PC-3 (cell line): ENCODE measurements around the gene S100Z. TPM values are rescaled to one million over a fixed set of nuclear protein-coding genes. Genes with fewer than 3 reads are reported as not detected.
"Not testable (repeated sequence)": the region's sequence is repeated elsewhere in the genome, so short reads cannot be mapped to it uniquely, and the experiment has no call there.

Source experiments
- ATAC-seq: fragments of 200-7000 bp; cut with Tn5 transposase; 2 replicates; pipeline ENCODE4 v1.9.1; 2020; ENCODE audit warnings: mild to moderate bottlenecking, moderate library complexity
- BruUV-seq: library from RNA; stranded (reverse); fragments of 400-500 nt; replicated peaks from 2 replicates; lab custom pipeline; 2021; lab: Mats Ljungman, UMichigan
- CTCF ChIA-PET: fragments of 300-600 bp; sonication (Branson Sonifier 250); formaldehyde crosslinking; loops from one replicate; lab custom pipeline; 2022; ENCODE audit warnings: antibody characterized with exemption; lab: Charles Lee
- POLR2A ChIA-PET: fragments of 300-600 bp; sonication (Branson Sonifier 250); formaldehyde crosslinking; loops from one replicate; lab custom pipeline; 2022; ENCODE audit warnings: antibody characterized with exemption; ENCODE audit not compliant: unreplicated experiment; lab: Charles Lee
- DNase-seq: peaks from one replicate; pipeline ENCODE4 v3.0.0-alpha.2; 2015
- H2AFZ ChIP-seq: fragments of 300-600 bp; sonication (generic); 2 replicates; pipeline ENCODE4 v1.6.0; 2016; ENCODE audit warnings: antibody characterized with exemption, low read length
- H3F3A ChIP-seq: fragments of 300-600 bp; sonication (generic); one replicate; pipeline ENCODE4 v1.6.0; 2017; ENCODE audit warnings: antibody characterized with exemption, low read length, control low read depth, mild to moderate bottlenecking; ENCODE audit not compliant: unreplicated experiment
- H3K27ac ChIP-seq: fragments of 300-600 bp; sonication (generic); 2 replicates; pipeline ENCODE4 v1.5.1; 2016; ENCODE audit warnings: mild to moderate bottlenecking, low read length
- H3K27me3 ChIP-seq: fragments of 300-600 bp; sonication (generic); 2 replicates; pipeline ENCODE4 v1.6.1; 2016; ENCODE audit warnings: low read length, mixed read lengths
- H3K36me3 ChIP-seq: fragments of 300-600 bp; sonication (generic); 2 replicates; pipeline ENCODE4 v1.6.1; 2016; ENCODE audit warnings: low read depth, mixed run types, low read length, mixed read lengths
- H3K4me1 ChIP-seq: fragments of 300-600 bp; sonication (generic); 2 replicates; pipeline ENCODE4 v1.5.1; 2016; ENCODE audit warnings: low read length; ENCODE audit not compliant: insufficient read depth
- H3K4me2 ChIP-seq: fragments of 300-600 bp; sonication (generic); 2 replicates; pipeline ENCODE4 v1.6.0; 2016; ENCODE audit warnings: low read length
- H3K4me3 ChIP-seq: fragments of 300-600 bp; sonication (generic); 2 replicates; pipeline ENCODE4 v1.5.1; 2016; ENCODE audit warnings: mild to moderate bottlenecking, low read length, mixed read lengths
- H3K79me2 ChIP-seq: fragments of 300-600 bp; sonication (generic); 2 replicates; pipeline ENCODE4 v1.6.1; 2017; ENCODE audit warnings: low read length, mixed read lengths
- H3K9ac ChIP-seq: fragments of 300-600 bp; sonication (generic); 2 replicates; pipeline ENCODE4 v1.6.0; 2016; ENCODE audit warnings: mild to moderate bottlenecking, low read length
- H3K9me2 ChIP-seq: fragments of 300-600 bp; sonication (generic); replicated peaks from 2 replicates; pipeline ENCODE4 v1.6.1; 2016; ENCODE audit warnings: mixed run types, low read length, mixed read lengths
- H3K9me3 ChIP-seq: fragments of 300-600 bp; sonication (generic); 2 replicates; pipeline ENCODE4 v1.6.1; 2016; ENCODE audit warnings: low read length, mixed read lengths
- H4K20me1 ChIP-seq: fragments of 300-600 bp; sonication (generic); 2 replicates; pipeline ENCODE4 v1.6.1; 2016; ENCODE audit warnings: low read length, mixed read lengths
- EZH2 ChIP-seq: fragments of 300-600 bp; sonication (generic); IDR thresholded peaks from one replicate; pipeline ENCODE4 v1.6.1; 2017; ENCODE audit warnings: antibody characterized with exemption, mild to moderate bottlenecking, low read length; ENCODE audit not compliant: unreplicated experiment
- EZH2phosphoT487 ChIP-seq: fragments of 300-600 bp; sonication (generic); IDR thresholded peaks from 2 replicates; pipeline ENCODE4 v1.6.1; 2018; ENCODE audit warnings: mild to moderate bottlenecking, antibody characterized with exemption, low read length, borderline replicate concordance
- intact Hi-C: fragments of 100-400 bp; cut with micrococcal nuclease; formaldehyde crosslinking; loops from 2 replicates; pipeline ENCODE4 v1.9.0; 2023
- total RNA-seq: library from RNA; depleted of rRNA; stranded (reverse); fragments of >200 nt; gene quantifications from 2 replicates; pipeline ENCODE4 v1.2.3, GENCODE V29; 2014
- TF ChIP-seq, protein P1 (sequence below): fragments of 300-600 bp; sonication (generic); conservative IDR thresholded peaks from 2 replicates; pipeline ENCODE4 v1.5.1; 2017; ENCODE audit warnings: antibody characterized with exemption, low read depth, mild to moderate bottlenecking, low read length

The S100Z gene
- total RNA-seq, 1 experiment from 2014 or later: 0.11 TPM

- H3K9me2 ChIP-seq, H3K79me2 ChIP-seq, H3K4me2 ChIP-seq, H2AFZ ChIP-seq, DNase-seq, POLR2A ChIA-PET, H3K4me3 ChIP-seq, H4K20me1 ChIP-seq, H3K4me1 ChIP-seq, ATAC-seq, BruUV-seq, H3K9ac ChIP-seq, H3K36me3 ChIP-seq, H3F3A ChIP-seq, H3K27me3 ChIP-seq, H3K27ac ChIP-seq, H3K9me3 ChIP-seq, intact Hi-C loops, CTCF ChIA-PET: not testable (repeated sequence)
Observed at GRCh38 chr5:76914671-76915070, 64.9 kb downstream of the S100Z start.

DNA sequence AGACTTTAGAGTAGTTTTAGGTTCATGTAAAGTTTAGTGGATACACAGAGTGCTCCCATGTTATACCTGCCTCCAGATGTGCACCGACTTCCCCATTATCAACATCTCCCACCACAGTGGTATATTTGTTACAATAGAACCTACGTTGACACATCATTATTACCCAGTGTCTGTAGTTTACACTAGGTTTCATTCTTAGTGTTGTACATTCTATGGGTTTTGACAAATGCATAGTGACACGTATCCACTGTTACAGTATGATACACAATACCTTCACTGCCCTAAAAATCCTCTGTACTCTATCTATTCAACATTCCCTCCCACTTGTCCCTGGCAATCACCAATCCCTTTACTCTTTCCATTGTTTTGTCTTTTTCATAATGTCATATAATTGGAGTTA lies 68.7 kb downstream of the S100Z start:
- no peaks in the 10 kb centered on the region for H3K9me3 ChIP-seq
- TF ChIP-seq EZH2 (no peak), EZH2phosphoT487 (no peak)
- TF ChIP-seq, protein P1, sequence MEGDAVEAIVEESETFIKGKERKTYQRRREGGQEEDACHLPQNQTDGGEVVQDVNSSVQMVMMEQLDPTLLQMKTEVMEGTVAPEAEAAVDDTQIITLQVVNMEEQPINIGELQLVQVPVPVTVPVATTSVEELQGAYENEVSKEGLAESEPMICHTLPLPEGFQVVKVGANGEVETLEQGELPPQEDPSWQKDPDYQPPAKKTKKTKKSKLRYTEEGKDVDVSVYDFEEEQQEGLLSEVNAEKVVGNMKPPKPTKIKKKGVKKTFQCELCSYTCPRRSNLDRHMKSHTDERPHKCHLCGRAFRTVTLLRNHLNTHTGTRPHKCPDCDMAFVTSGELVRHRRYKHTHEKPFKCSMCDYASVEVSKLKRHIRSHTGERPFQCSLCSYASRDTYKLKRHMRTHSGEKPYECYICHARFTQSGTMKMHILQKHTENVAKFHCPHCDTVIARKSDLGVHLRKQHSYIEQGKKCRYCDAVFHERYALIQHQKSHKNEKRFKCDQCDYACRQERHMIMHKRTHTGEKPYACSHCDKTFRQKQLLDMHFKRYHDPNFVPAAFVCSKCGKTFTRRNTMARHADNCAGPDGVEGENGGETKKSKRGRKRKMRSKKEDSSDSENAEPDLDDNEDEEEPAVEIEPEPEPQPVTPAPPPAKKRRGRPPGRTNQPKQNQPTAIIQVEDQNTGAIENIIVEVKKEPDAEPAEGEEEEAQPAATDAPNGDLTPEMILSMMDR: no peak
- BruUV-seq: no TSS peak
- POLR2A ChIA-PET: no interaction called here
- no peaks in the 10 kb centered on the region for H4K20me1 ChIP-seq
- no peak overlapping the region for H3K9ac ChIP-seq
- no peaks in the 10 kb centered on the region for H3K27me3 ChIP-seq
- CTCF ChIA-PET: no interaction called here
- no peaks in the 10 kb centered on the region for H3K4me1 ChIP-seq
- H3K9me2 ChIP-seq: no peaks in the 10 kb centered on the region
- no peaks in the 10 kb centered on the region for H3F3A ChIP-seq
- no peak overlapping the region for H2AFZ ChIP-seq
- intact Hi-C loops: no loop called here
- H3K27ac ChIP-seq: no peak overlapping the region
- H3K36me3 ChIP-seq: no peaks in the 10 kb centered on the region
- H3K4me2 ChIP-seq: no peak overlapping the region
- DNase-seq: no peak
- H3K79me2 ChIP-seq: no peaks in the 10 kb centered on the region
- no peak for ATAC-seq
- H3K4me3 ChIP-seq: no peak overlapping the region

- ChIA-PET POLR2A (no interaction called here), CTCF (no interaction called here)
- no peaks in the 10 kb centered on the region for H3F3A ChIP-seq
- H3K27ac ChIP-seq: no peak overlapping the region
- no peak overlapping the region for H3K4me3 ChIP-seq
- DNase-seq (no peak), ATAC-seq (no peak)
- H3K9me3 ChIP-seq: no peaks in the 10 kb centered on the region
- no peaks in the 10 kb centered on the region for H3K4me1 ChIP-seq
- TF ChIP-seq EZH2: no peak
- TF ChIP-seq, protein P1: no peak
- TF ChIP-seq EZH2phosphoT487: no peak
- H2AFZ ChIP-seq: no peak overlapping the region
- H3K27me3 ChIP-seq: no peaks in the 10 kb centered on the region
- no peak overlapping the region for H3K9ac ChIP-seq
- H4K20me1 ChIP-seq: no peaks in the 10 kb centered on the region
- no TSS peak for BruUV-seq
- intact Hi-C loops: no loop called here
- no peaks in the 10 kb centered on the region for H3K9me2 ChIP-seq
- no peaks in the 10 kb centered on the region for H3K79me2 ChIP-seq
- H3K36me3 ChIP-seq: no peaks in the 10 kb centered on the region
- H3K4me2 ChIP-seq: no peak overlapping the region
Observed at GRCh38 chr5:76920491-76920890, 70.7 kb downstream of the S100Z start.
